GM23338 (cell line): ENCODE results near the gene TAF1D. TPM values are rescaled to one million over a fixed set of nuclear protein-coding genes. Genes with fewer than 3 reads are reported as not detected.
"Not testable (repeated sequence)": the region's sequence is repeated elsewhere in the genome, so short reads cannot be mapped to it uniquely, and the experiment has no call there.

Experiments used
- ATAC-seq: fragments of 200-7000 bp; cut with Tn5 transposase; 3 replicates; pipeline ENCODE4 v1.9.1; 2020
- DNase-seq: peaks from one replicate; pipeline ENCODE4 v3.0.0-alpha.2; 2015; ENCODE audit warnings: low spot score
- H2AFZ ChIP-seq: fragments of 200-600 bp; sonication (generic); 2 replicates; pipeline ENCODE4 v1.8.0; 2016; ENCODE audit warnings: antibody characterized with exemption, mild to moderate bottlenecking, moderate library complexity
- H3F3A ChIP-seq: fragments of 200-600 bp; sonication (generic); replicated peaks from 2 replicates; pipeline ENCODE4 v1.8.0; 2017; ENCODE audit warnings: antibody characterized with exemption, mixed run types, low read depth
- H3K27ac ChIP-seq: fragments of 200-600 bp; sonication (generic); 2 replicates; pipeline ENCODE4 v1.6.1; 2016; ENCODE audit warnings: low read depth
- H3K27me3 ChIP-seq: fragments of 200-600 bp; sonication (generic); 2 replicates; pipeline ENCODE4 v1.8.0; 2016; ENCODE audit warnings: mild to moderate bottlenecking, mixed run types, moderate library complexity; ENCODE audit not compliant: insufficient read depth
- H3K36me3 ChIP-seq: fragments of 200-600 bp; sonication (generic); 2 replicates; pipeline ENCODE4 v1.8.0; 2016; ENCODE audit warnings: mild to moderate bottlenecking; ENCODE audit not compliant: insufficient read depth
- H3K4me1 ChIP-seq: fragments of 200-600 bp; sonication (generic); 2 replicates; pipeline ENCODE4 v1.8.0; 2016; ENCODE audit warnings: mild to moderate bottlenecking, moderate library complexity; ENCODE audit not compliant: insufficient read depth
- H3K4me2 ChIP-seq: fragments of 200-600 bp; sonication (generic); 2 replicates; pipeline ENCODE4 v1.7.1; 2017; ENCODE audit warnings: mixed run types
- H3K4me3 ChIP-seq: fragments of 200-600 bp; sonication (generic); 2 replicates; pipeline ENCODE4 v1.6.1; 2016; ENCODE audit warnings: mixed run types
- H3K79me2 ChIP-seq: fragments of 200-600 bp; sonication (generic); replicated peaks from 2 replicates; pipeline ENCODE4 v1.8.0; 2017; ENCODE audit warnings: mild to moderate bottlenecking; ENCODE audit not compliant: insufficient read depth
- H3K9me2 ChIP-seq: fragments of 200-600 bp; sonication (generic); 2 replicates; pipeline ENCODE4 v1.8.0; 2017; ENCODE audit not compliant: insufficient read depth
- H4K20me1 ChIP-seq: fragments of 200-600 bp; sonication (generic); replicated peaks from 2 replicates; pipeline ENCODE4 v1.8.0; 2017; ENCODE audit warnings: mild to moderate bottlenecking; ENCODE audit not compliant: insufficient read depth
- H3K27ac Mint-ChIP-seq: 2 replicates; pipeline ENCODE4 v1.8.0; 2020; ENCODE audit warnings: inconsistent platforms, mild to moderate bottlenecking, moderate library complexity, mixed read lengths
- H3K27me3 Mint-ChIP-seq: 3 replicates; pipeline ENCODE4 v1.8.0; 2022; ENCODE audit warnings: low read depth, mild to moderate bottlenecking, moderate library complexity, mixed read lengths, inconsistent platforms; ENCODE audit not compliant: insufficient read depth, poor library complexity
- H3K36me3 Mint-ChIP-seq: 3 replicates; pipeline ENCODE4 v1.8.0; 2021; ENCODE audit warnings: low read depth, mild to moderate bottlenecking, inconsistent platforms, moderate library complexity, mixed read lengths
- H3K4me1 Mint-ChIP-seq: 3 replicates; pipeline ENCODE4 v1.8.0; 2020; ENCODE audit warnings: mild to moderate bottlenecking, inconsistent platforms, mixed read lengths
- H3K4me3 Mint-ChIP-seq: 3 replicates; pipeline ENCODE4 v1.8.0; 2021; ENCODE audit warnings: moderate library complexity, mild to moderate bottlenecking, inconsistent platforms, mixed read lengths
- H3K9me3 Mint-ChIP-seq: 3 replicates; pipeline ENCODE4 v1.8.0; 2020; ENCODE audit warnings: moderate library complexity, mild to moderate bottlenecking, inconsistent platforms, mixed read lengths
- CREB1 ChIP-seq: fragments of 250-450 bp; sonication (Bioruptor Pico); IDR thresholded peaks from 2 replicates; pipeline ENCODE4 v1.5.0; 2020; ENCODE audit warnings: low read depth, mild to moderate bottlenecking, moderate library complexity
- CTCF ChIP-seq, 2 experiments: fragments of 200-600 bp in 1 of 2; sonication (generic) in 1 of 2; conservative IDR thresholded peaks; 2 replicates each; pipeline versions ENCODE4 v1.5.1 to v1.6.1; 2016 to 2017; ENCODE audit warnings: antibody characterized with exemption in 2 of 2, low read depth in 2 of 2, mild to moderate bottlenecking in 2 of 2, moderate library complexity in 1 of 2
- ETS1 ChIP-seq: IDR thresholded peaks from 2 replicates; pipeline ENCODE4 v1.6.1; 2016; ENCODE audit warnings: antibody characterized with exemption
- EZH2phosphoT487 ChIP-seq: fragments of 200-600 bp; sonication (generic); IDR thresholded peaks from one replicate; pipeline ENCODE4 v1.8.1; 2018; ENCODE audit warnings: antibody characterized with exemption; ENCODE audit not compliant: unreplicated experiment
- JUNB ChIP-seq: IDR thresholded peaks from one replicate; pipeline ENCODE4 v1.6.1; 2016; ENCODE audit warnings: antibody characterized with exemption; ENCODE audit not compliant: unreplicated experiment
- NANOG ChIP-seq: IDR thresholded peaks from 2 replicates; pipeline ENCODE4 v1.6.1; 2016; ENCODE audit warnings: antibody characterized with exemption, borderline replicate concordance
- POLR2AphosphoS5 ChIP-seq: IDR thresholded peaks from 2 replicates; pipeline ENCODE4 v1.6.1; 2016; ENCODE audit warnings: antibody characterized with exemption, low read depth
- ZNF114 ChIP-seq: fragments of 250-450 bp; sonication (Bioruptor Pico); IDR thresholded peaks from 2 replicates; pipeline ENCODE4 v1.5.0; 2020; ENCODE audit warnings: mild to moderate bottlenecking, moderate library complexity
- ZNF331 ChIP-seq: fragments of 250-450 bp; sonication (Bioruptor Pico); IDR thresholded peaks from 2 replicates; pipeline ENCODE4 v1.5.0; 2020; ENCODE audit warnings: low read depth, mild to moderate bottlenecking, moderate library complexity
- ZNF462 ChIP-seq: fragments of 250-450 bp; sonication (Bioruptor Pico); IDR thresholded peaks from 2 replicates; pipeline ENCODE4 v1.5.0; 2020; ENCODE audit warnings: mild to moderate bottlenecking, moderate library complexity
- polyA plus RNA-seq: library from polyadenylated mRNA; unstranded; fragments of >200 nt; fragmentation: Nextera tagmentation; extraction: Ambion mirVana; gene quantifications from 2 replicates; pipeline ENCODE4 v1.2.1, GENCODE V29; 2016
- total RNA-seq: library from RNA; depleted of rRNA; stranded (reverse); fragments of >200 nt; shearing (Covaris generic); gene quantifications from 2 replicates; pipeline ENCODE4 v1.2.3, GENCODE V29; 2014

TAF1D gene
- total and polyA plus RNA-seq, 2 experiments from 2014 or later = 240 to 246 TPM

GRCh38 chr11:93775289-93775688 is 34.0 kb upstream of the TAF1D start (continued):
- TF ChIP-seq ZNF462 (CRISPR knock-in tag) (no peak), POLR2AphosphoS5 (no peak)

- H3K4me3 Mint-ChIP-seq, H3K9me2 ChIP-seq, H3K27ac Mint-ChIP-seq, H3K4me1 Mint-ChIP-seq, DNase-seq, H3K79me2 ChIP-seq, H3K4me2 ChIP-seq, H2AFZ ChIP-seq, H3K4me3 ChIP-seq, H3K4me1 ChIP-seq, H4K20me1 ChIP-seq, H3K27me3 Mint-ChIP-seq, H3K27ac ChIP-seq, H3K36me3 ChIP-seq, H3F3A ChIP-seq, H3K27me3 ChIP-seq, ATAC-seq: not testable (repeated sequence)
- peaks cover 21% of the 10 kb centered on the region for H3K36me3 Mint-ChIP-seq
- peaks cover 24% of the 10 kb centered on the region for H3K9me3 Mint-ChIP-seq
Measured at GRCh38 chr11:93774560-93774959, 33.3 kb upstream of the TAF1D start.

GRCh38 chr11:93773601-93774200 is 32.4 kb upstream of the TAF1D start:
- Histone ChIP-seq H3F3A (no peaks in the 10 kb centered on the region), H3K4me2 (no peak overlapping the region), H3K9me2 (0 out of 2 replicates have a peak, but pooled peaks cover 6% of the 10 kb centered on the region), H3K4me1 (no peaks in the 10 kb centered on the region; the same call in 1 of the 2 replicates), H3K4me3 (no peak overlapping the region), H4K20me1 (no peaks in the 10 kb centered on the region), H2AFZ (no peak overlapping the region), H3K27ac (no peak overlapping the region), H3K27me3 (no peaks in the 10 kb centered on the region), H3K36me3 (no peaks in the 10 kb centered on the region), H3K79me2 (no peaks in the 10 kb centered on the region)
- peaks cover 24% of the 10 kb centered on the region for H3K9me3 Mint-ChIP-seq
- H3K36me3 Mint-ChIP-seq = peaks cover 19% of the 10 kb centered on the region
- no peak overlapping the region for H3K4me3 Mint-ChIP-seq
- H3K4me1 Mint-ChIP-seq = no peaks in the 10 kb centered on the region
- H3K27ac Mint-ChIP-seq = no peak overlapping the region
- ATAC-seq (no peak), DNase-seq (no peak)
- peaks cover 5% of the 10 kb centered on the region for H3K27me3 Mint-ChIP-seq
- TF ChIP-seq CREB1 (CRISPR knock-in tag) (no peak), POLR2AphosphoS5 (no peak), CTCF (conservative IDR thresholded peaks at IDR 0.05; ENCODE audit: low read depth in 2 of 2) (no peak), EZH2phosphoT487 (no peak), JUNB (no peak), ZNF114 (no peak), ETS1 (no peak), ZNF331 (CRISPR knock-in tag) (no peak), NANOG (no peak)
